Urinary bladder (tissue), 4 donors: ENCODE measurements around the gene TMEM161B. TPM values are rescaled to one million over a fixed set of nuclear protein-coding genes. Genes with fewer than 3 reads are reported as not detected.
"Not testable (repeated sequence)": the region's sequence is repeated elsewhere in the genome, so short reads cannot be mapped to it uniquely, and the experiment has no call there.

ENCODE experiments used
- DNase-seq: peaks from one replicate; pipeline ENCODE4 v3.0.0-alpha.2; 2015; ENCODE audit errors: extremely low spot score
- H3K27ac ChIP-seq: one replicate; pipeline ENCODE4 v1.5.1; 2013; ENCODE audit warnings: low read depth, mild to moderate bottlenecking, moderate library complexity
- H3K36me3 ChIP-seq: one replicate; pipeline ENCODE4 v1.6.1; 2013; ENCODE audit warnings: mild to moderate bottlenecking, moderate library complexity; ENCODE audit not compliant: insufficient read depth
- H3K4me1 ChIP-seq: one replicate; pipeline ENCODE4 v1.6.1; 2013; ENCODE audit warnings: mild to moderate bottlenecking, moderate library complexity; ENCODE audit not compliant: insufficient read depth
- H3K4me3 ChIP-seq: one replicate; pipeline ENCODE4 v1.5.1; 2013; ENCODE audit warnings: low read depth, low read length
- WGBS: extraction: QIAGEN DNeasy Blood & Tissue Kit; methylation state at CpG from one replicate; pipeline ENCODE4 v1.1.7; 2013; 5-methylcytosine and 5-hydroxymethylcytosine counted together
- polyA plus RNA-seq: library from polyadenylated mRNA; stranded (reverse); fragments of 200-250 nt; gene quantifications from one replicate; pipeline ENCODE4 v1.2.3, GENCODE V29; 2013
- total RNA-seq: library from RNA; depleted of rRNA; stranded (reverse); fragments of >200 nt; gene quantifications from one replicate; pipeline ENCODE4 v1.2.3, GENCODE V29; 2014
- donor health status: healthy with polysubstance abuse.
- donor health status: healthy.

Gene TMEM161B
- total and polyA plus RNA-seq, 2 donors = 7.1 to 48.9 TPM

DNA sequence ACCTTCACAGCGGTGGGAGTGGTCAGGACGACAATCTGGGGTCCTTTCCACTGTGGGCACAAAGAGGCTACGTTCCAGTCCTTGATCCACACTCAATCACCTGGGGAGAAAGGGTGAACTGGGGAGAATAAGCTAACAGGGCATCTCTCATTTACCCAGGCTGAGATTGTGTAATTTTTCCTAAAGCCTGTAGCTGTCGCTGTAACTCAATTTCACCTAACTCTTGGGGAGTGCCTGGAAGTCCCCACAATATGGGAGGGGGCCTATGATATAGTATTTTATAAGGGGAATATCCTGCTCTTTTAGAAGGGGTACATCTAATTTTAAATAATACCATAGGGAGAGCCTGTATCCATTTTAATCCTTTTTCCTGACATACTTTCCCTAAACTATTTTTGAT lies 79.2 kb downstream of the TMEM161B start:
- 98% methylated on average over 4 of the region's 4 CpGs for WGBS
- H3K27ac ChIP-seq, DNase-seq, H3K4me3 ChIP-seq, H3K4me1 ChIP-seq, H3K36me3 ChIP-seq: not testable (repeated sequence)

- Histone ChIP-seq H3K27ac (no peak overlapping the region), H3K4me3 (no peak overlapping the region), H3K36me3 (no peaks in the 10 kb centered on the region), H3K4me1 (no peaks in the 10 kb centered on the region)
- DNase-seq = no peak
- WGBS = 96% methylated on average over 9 of the region's 9 CpGs
Observed at GRCh38 chr5:88188458-88189132, 80.0 kb downstream of the TMEM161B start.

DNA sequence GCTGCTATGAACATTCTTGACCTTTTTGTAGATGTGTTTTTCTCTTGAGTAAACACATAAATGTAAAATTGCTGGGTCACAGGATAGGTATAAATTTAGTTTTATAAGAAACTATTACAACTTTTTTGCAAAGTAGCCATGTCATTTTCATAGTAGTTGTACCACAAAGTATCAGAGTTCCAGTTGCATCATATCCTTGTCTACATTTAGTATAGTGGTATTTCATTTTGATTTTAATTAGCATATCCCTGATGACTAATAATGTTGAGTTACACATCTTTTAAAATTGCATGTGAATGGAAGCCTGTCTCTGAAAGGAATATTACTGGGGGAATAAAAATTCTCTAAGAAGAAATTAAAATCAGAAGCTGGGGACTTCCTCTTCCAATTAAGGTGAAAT lies 85.4 kb downstream of the TMEM161B start:
- H3K4me3 ChIP-seq = no peak overlapping the region
- H3K4me1 ChIP-seq = no peaks in the 10 kb centered on the region
- H3K36me3 ChIP-seq = no peaks in the 10 kb centered on the region
- no peak for DNase-seq
- H3K27ac ChIP-seq = no peak overlapping the region

DNA sequence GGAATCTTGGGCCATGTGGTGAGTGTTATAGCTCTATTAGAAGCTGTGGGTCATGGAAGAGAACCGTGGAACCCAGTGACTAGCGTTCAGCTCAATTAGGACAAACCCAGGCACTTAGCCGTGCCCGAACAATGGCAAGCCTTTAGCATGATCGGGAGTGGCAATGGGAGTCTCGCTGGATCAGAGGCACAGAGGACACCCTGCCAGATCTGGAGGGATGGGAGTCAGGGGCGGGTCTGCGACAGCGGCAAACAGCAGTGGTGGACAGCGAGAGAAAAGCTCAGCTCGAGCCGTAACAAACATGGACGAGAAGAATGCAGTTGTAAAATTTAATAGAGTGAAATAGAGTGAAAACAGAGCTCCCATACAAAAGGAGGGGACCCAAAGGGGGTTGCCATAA lies 91.2 kb downstream of the TMEM161B start:
- WGBS = 79% methylated on average over 13 of the region's 13 CpGs
- DNase-seq = not testable (repeated sequence)

DNA sequence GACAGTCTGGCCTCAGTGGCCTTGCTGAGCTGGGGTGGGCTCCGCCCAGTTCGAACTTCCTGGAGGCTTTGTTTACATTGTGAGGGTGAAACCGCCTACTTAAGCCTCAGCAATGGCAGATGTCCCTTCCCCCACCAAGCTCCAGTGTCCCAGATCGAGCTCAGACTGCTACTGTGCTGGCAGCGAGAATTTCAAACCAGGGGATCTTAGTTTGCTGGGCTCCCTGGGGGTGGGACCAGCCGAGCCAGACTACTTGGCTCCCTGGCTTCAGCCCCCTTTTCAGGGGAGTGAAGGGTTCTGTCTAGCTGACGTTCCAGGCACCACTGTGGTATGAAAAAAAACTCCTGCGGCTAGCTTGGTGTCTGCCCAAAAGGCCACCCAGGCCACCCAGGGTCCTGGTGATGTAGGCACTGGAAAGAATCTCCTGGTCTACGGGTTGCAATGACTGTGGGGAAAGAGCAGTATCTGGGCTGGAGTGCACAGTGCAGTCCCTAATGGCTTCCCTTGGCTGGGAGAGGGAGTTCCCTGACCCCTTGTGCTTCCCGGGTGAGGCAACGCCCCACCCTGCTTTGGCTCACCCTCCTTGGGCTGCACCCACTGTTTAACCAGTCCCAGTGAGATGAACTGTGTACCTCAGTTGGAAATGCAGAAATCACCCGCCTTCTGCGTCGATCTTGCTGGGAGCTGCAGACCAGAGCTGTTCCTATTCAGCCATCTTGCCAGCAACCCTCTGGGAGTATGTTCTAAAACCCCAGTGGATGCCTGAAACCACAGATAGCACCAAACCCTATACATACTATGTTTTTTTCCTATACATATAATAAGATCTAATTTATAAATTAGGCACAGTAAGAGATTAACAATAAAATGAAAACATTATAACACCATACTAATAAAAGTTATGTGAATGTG lies 95.5 kb downstream of the TMEM161B start:
- WGBS = 54% methylated on average over 14 of the region's 14 CpGs
- Histone ChIP-seq H3K4me3 (no peak overlapping the region), H3K27ac (no peak overlapping the region), H3K36me3 (no peaks in the 10 kb centered on the region), H3K4me1 (no peaks in the 10 kb centered on the region)
- DNase-seq = no peak

More for the DNA sequence above, 91.2 kb downstream of the TMEM161B start:
- H3K36me3 ChIP-seq, H3K4me1 ChIP-seq, H3K27ac ChIP-seq, H3K4me3 ChIP-seq: not testable (repeated sequence)

DNA sequence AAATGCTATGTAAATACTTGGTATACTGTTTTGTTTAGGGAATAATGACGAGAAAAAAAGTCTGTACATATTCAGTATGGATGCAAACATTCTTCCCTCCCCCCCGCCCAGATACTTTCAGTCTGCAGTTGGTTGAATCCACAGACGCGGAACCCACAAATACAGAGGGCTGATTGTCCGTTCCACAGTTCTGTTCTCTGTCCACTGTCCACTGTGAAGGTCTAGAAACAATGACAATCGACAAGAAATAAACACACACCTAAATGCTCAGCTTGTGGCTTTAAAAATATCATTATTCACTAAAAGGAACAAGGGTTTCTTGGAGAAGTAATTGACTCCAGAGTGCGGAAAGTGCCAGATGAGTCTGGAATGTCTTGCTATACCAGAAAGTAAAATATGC lies 109.1 kb downstream of the TMEM161B start:
- no peak for DNase-seq
- 81% methylated on average over 7 of the region's 7 CpGs for WGBS
- Histone ChIP-seq H3K4me3 (no peak overlapping the region), H3K27ac (no peak overlapping the region), H3K4me1 (no peaks in the 10 kb centered on the region), H3K36me3 (no peaks in the 10 kb centered on the region)

- no peak for DNase-seq
- Histone ChIP-seq H3K4me3 (no peak overlapping the region), H3K4me1 (no peaks in the 10 kb centered on the region), H3K36me3 (no peaks in the 10 kb centered on the region), H3K27ac (no peak overlapping the region)
- WGBS = 85% methylated on average over 2 of the region's 2 CpGs
Observed at GRCh38 chr5:88158056-88158455, 110.6 kb downstream of the TMEM161B start.

DNA sequence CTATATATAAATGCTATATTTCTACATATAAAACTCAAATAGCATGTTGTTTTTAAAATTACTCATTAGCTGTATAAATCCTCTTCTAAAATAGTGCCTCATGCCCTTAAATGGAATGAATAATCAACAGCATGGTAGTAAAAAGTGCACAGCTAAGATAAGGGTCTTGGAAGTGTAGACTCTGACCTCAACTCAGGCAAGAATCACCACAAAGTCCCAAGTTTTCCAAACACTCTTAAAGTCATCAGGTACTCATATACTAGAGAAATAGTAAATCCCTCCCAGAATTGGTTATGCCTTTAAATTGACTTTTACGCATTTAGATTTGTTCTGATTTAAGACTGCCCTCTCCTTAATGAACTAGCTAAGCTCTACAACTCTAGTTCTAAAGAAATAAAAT lies 113.8 kb downstream of the TMEM161B start:
- Histone ChIP-seq H3K27ac (no peak overlapping the region), H3K4me3 (no peak overlapping the region), H3K36me3 (no peaks in the 10 kb centered on the region), H3K4me1 (no peaks in the 10 kb centered on the region)
- 81% methylated on average over 1 of the region's 1 CpG for WGBS
- DNase-seq = no peak

DNA sequence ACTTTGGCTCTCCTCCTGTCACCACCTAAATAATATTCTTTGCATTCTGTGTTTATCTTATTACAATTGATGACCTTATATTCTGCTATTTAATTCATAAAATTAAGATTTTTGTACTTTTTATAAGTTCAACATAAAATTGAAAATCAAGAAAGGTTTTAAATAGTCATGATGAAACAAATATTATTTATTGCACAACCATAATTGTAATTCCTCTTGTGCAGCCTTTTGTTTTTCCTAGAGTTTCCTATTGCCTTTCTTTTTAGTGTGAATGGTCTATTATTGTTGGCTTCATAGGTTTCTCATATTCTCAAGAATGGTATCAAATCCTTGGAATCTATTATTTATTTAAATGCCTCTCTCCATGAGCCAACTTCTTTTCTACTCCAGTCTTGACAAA lies 117.9 kb downstream of the TMEM161B start:
- no peak overlapping the region for H3K4me3 ChIP-seq
- no peaks in the 10 kb centered on the region for H3K36me3 ChIP-seq
- H3K27ac ChIP-seq = no peak overlapping the region
- no peak for DNase-seq
- no peaks in the 10 kb centered on the region for H3K4me1 ChIP-seq

GRCh38 chr5:88145611-88146467 lies 122.8 kb downstream of the TMEM161B start:
- no peaks in the 10 kb centered on the region for H3K36me3 ChIP-seq
- no peak overlapping the region for H3K4me3 ChIP-seq
- 11% methylated on average over 26 of the region's 26 CpGs for WGBS
- no peaks in the 10 kb centered on the region for H3K4me1 ChIP-seq
- no peak for DNase-seq
- H3K27ac ChIP-seq = no peak overlapping the region

- no peak overlapping the region for H3K27ac ChIP-seq
- WGBS = 9% methylated on average over 16 of the region's 16 CpGs
- no peaks in the 10 kb centered on the region for H3K36me3 ChIP-seq
- H3K4me3 ChIP-seq = no peak overlapping the region
- no peak for DNase-seq
- no peaks in the 10 kb centered on the region for H3K4me1 ChIP-seq
Observed at GRCh38 chr5:88145221-88145610, 123.4 kb downstream of the TMEM161B start.
